Measurements from ENCODE around the gene PLXNA4.

GRCh38 chr7:132575419-132575981, 770 bp downstream of the PLXNA4 start:
- TF ChIP-seq, protein P1, sequence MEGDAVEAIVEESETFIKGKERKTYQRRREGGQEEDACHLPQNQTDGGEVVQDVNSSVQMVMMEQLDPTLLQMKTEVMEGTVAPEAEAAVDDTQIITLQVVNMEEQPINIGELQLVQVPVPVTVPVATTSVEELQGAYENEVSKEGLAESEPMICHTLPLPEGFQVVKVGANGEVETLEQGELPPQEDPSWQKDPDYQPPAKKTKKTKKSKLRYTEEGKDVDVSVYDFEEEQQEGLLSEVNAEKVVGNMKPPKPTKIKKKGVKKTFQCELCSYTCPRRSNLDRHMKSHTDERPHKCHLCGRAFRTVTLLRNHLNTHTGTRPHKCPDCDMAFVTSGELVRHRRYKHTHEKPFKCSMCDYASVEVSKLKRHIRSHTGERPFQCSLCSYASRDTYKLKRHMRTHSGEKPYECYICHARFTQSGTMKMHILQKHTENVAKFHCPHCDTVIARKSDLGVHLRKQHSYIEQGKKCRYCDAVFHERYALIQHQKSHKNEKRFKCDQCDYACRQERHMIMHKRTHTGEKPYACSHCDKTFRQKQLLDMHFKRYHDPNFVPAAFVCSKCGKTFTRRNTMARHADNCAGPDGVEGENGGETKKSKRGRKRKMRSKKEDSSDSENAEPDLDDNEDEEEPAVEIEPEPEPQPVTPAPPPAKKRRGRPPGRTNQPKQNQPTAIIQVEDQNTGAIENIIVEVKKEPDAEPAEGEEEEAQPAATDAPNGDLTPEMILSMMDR (IDR thresholded peaks at IDR 0.05), result no peak
- TF ChIP-seq EP300 (IDR thresholded peaks at IDR 0.05), result no peak

Data from stomach (tissue), 4 donors.